Activated T-cell treated with anti-CD3 and anti-CD28 coated beads for 1 hour (primary cell): Measurements from ENCODE around the gene VWCE.

Experiments used
- DNase-seq: peaks from one replicate; pipeline ENCODE4 v3.0.0-alpha.2; 2020; ENCODE audit warnings: low read depth

VWCE gene

DNA sequence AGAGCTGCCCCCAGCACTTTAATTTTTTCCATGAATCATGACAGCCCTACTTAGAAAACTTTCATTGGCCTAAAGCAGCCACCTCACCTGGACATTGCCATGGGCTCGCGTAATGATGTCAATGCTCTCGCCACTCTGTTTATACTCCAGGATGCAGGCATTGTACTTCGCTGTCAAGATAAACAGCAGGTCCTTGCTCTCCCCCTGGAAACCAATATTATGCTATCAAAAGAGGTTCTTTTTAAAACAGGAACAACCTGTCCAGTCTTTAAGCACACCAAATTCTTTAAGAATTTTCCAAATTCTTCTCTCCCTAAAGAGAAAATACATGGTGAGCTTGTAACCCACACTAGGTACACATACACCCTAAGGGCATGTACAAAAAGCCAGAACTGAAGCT lies 34.8 kb upstream of the VWCE start:
- no peak for DNase-seq

DNA sequence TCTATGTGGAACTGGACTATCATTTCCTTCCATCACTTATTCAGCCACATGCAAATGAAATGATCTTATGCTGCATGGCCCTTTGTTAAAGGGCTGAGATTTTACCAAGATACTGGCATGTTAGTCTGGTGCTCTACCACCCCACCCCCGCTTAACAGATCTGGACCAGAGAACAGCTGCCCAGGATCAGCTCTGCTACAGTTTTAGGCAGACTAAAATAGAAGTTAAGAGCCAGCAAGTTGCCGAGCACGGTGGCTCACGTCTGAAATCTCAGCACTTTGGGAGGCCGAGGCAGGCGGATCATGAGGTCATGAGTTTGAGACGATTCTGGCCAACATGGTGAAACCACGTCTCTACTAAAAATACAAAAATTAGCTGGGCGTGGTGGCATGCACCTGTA lies 33.2 kb upstream of the VWCE start:
- no peak for DNase-seq

DNA sequence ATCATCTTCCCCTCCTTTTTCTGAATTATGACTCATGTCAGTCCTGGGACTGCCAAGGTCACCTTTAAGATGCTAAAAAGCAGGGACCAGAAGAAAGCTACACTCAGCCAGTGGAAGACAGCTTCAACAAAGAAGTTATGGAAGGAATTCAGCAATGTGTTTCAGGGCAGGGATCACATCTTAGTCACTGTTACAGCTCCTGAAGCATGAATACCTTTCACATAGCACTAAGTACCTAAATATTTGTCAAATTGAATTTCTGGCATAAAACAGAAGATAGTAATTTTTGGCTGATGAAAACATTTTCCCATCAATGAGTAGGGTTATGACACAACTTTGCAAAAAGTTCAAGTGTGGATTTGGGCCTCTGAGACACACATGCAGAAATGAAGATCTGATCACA lies 32.6 kb upstream of the VWCE start:
- DNase-seq = no peak

DNA sequence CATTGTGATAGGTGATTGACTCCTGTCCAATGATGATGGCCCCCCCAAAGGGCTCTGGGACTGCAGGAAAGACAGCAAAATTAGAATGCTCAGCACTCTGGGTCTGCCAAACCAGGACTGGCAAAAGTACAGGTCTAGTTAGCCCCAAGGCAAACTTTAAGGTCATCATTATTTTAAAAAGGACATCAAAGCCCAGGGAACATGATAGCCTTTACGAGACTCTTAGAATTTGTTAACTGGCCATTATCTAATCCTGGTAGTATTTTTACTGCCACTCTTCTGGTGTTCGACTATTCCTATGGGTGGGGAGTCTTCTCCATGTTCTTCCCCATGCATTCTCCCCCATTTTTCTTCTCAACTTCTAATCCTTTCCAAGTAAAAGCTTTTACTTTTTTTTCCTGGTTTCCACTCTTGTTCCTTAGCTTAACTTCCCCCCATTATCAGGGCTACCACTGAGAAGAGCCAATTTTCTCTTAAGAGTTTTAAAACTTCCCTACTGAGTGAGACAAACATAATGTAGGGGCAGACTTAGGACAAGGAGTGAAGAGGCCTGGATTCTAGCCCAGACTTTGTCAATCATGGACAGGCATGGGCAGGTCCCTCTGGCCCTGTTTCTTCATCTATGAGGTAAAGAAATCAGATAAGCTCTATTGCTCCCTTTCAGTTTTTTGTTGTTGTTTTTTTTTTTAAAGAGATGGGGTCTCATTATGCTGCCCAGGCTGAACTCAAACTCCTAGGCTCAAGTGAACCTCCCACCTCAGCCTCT lies 30.7 kb upstream of the VWCE start:
- no peak for DNase-seq

DNA sequence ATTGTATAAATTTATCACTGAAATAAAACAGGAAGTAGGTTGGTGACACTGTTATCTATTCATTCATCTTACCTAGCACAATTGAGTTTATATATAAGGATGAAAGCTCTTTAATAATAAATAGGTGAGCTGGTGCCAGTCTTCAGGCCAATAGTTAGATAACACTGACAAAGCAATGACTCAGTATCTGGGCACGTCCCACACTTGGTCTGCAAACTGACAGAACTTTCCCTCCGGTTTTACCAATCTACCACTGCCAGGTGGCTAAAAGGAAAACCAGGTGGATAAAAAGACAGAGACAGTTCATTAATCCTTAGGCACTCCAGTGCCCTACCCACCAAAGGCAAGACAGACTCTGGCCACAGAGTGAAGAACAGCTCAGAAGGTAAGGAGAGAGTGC lies 20.1 kb upstream of the VWCE start:
- no peak for DNase-seq

DNA sequence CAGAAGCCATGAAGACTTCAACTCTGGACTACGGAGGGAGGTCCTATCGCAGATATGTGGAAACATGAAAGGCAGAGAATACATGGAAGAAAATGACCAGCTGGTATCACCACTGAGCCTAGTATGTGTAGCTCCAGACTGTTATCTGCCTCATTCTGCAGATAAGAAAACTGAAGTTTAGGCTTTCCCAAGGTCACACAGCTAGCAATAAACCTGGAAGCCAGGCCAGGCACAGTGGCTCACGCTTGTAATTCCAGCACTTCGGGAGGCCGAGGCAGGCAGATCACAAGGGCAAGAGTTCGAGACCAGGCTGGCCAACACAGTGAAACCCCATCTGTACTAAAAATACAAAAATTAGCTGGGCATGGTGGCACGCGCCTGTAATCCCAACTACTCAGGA lies 15.6 kb upstream of the VWCE start:
- no peak for DNase-seq

DNA sequence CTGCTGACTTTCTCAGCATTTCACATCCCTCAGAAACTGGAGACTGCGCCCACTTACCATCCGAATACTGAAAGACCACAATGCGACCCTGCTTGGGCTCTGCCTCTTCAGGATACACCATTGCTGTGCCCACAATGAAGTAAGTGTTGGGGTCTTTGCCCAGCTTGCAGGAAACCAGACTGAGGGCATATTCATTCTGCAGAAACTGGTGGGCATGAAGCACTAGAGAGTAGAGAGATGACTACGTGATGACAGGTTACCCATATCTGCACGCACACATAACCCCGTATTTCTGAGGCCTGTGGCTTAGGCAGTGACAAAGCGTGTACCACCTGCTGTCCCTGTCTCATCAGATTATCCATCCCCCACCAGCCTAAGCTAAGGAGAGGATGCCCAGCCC lies 14.6 kb upstream of the VWCE start:
- no peak for DNase-seq

DNA sequence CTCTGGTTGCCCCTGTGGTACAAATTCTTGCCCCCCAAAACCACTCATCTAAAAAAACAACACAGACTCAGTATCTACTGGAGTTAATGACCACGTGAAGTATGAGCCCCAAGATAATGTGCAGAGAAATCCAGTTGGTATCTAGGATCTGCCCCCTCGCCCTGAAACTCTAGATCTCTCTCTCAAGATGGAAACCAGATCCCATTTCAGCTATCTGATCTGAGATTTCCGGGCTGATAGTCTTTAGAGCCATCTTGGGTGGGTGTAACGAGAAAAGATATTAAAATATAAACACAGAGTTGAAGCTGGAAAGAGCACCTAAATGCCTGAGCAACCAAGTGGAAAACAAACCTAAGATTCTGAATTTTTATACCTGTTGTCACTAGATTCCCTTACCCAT lies 14.0 kb upstream of the VWCE start:
- DNase-seq = no peak

DNA sequence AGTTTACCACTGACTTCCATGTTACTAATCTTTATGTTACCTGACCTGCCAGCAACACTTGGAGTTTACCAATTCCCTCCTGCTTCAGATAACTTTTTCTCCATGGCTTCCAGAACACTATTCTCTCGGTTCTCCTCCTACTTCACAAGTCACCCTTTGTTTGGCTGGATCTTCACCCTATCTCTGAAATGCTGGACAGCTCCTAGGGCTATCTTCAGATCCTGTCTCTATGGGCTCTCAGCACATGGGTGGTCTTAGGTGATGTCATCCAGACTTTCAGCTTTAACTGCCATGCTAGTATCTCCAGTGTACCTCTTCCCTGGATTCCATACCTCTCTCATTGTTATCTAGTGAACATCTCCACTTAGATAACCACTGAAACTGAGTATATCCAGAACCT lies 12.2 kb upstream of the VWCE start:
- no peak for DNase-seq

DNA sequence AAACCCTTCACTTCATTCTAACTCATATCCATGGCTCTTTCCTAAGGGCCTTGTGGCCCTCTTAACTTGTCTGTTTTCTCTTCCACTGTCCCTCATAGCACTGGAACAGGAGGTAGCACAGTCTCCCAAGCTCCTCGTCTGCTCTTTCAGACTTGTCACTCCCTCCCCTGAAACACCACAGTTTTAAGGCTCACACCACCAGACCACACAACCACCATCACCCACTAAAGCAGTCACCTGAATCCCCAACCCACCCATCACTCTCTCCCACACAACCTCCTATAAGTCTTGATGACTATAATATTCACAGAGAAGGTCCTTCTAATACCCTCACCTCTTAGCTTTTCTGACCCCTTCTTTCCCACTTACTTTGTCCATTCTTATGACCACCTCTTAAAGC lies 11.1 kb upstream of the VWCE start:
- DNase-seq = no peak

DNA sequence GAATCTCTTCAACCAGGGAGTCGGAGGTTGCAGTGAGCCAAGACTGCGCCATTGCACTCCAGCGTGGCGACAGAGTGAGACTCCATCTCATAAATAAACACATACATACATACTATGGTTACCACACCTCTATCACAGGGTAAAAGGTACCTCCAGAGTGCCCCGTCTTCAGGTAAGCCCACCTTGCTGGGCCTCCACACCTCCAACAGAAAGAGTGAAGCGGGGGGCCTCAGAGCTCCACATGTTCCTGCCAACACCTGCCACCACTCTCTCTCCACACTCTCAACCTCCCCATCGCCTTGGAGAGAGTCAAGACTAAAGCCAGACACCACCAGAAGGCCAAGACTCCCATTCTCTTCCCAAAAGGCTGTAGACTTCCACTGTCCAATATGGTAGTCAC lies 10.3 kb upstream of the VWCE start:
- DNase-seq = no peak

DNA sequence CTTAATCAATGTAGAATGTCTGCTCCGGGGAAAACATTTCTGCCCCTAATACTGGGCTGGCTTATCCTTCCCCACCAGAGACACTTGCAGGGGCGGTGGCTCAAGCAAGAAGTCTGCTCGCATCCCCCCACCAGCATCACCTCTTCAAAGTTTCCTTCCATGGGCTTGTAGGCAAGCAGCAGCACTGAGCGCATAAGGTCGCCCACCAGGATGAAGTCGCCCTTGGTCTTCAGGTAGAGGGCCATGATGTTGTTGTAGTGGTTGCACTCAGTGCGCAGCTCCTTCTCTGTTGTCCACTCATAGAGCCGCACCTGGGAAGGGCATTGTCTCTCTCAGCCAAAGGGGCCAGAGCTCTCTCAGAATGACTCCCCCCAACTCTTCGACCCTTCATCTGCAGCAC lies 8.6 kb upstream of the VWCE start:
- no peak for DNase-seq

DNA sequence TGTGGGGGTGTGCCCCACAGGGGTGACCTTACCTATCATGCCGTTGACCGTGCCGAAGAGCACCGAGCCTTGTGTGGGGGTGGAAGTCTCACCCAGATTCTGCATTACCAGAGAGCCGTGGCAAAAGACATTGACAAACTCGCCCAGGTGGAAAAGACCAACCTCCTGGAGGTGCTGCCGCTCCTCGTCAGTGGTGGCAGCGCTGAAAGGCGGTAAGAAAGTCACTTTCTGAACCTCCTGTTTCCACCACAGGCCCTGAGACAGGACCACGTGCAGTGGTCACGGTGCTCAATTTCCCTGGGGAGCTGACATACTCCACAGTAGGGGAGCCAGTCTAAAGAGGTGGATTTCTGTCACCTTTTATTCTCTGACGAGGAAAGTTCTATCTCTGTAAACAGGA lies 7.4 kb upstream of the VWCE start:
- no peak for DNase-seq

DNA sequence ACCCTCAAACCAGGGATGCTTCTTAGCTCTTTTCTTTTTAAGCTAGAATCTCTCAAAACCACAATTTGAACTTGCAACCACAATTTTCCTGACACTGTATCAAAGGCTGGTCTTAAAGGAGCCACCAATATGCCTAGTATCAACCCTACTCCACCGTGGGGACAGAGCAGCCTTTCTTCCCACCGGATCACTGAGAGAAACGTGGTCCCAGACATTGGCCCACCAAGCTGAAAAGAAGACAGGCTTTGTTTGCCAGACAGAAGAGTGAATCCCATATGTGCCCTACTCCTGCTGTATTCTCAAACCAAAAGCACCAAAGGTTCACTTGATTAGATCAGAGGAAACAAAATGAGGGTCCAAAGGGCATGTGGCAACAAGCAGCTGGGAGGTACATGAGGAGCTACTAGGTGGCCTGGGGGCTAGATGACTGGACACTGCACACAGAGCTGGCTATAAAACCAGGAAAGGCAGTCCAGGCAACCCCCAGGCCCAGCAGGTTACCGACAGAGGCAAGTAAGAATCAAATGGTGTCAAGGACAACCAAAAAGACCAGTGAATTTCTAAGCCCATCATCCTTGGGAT lies 3.6 kb upstream of the VWCE start:
- DNase-seq = no peak

DNA sequence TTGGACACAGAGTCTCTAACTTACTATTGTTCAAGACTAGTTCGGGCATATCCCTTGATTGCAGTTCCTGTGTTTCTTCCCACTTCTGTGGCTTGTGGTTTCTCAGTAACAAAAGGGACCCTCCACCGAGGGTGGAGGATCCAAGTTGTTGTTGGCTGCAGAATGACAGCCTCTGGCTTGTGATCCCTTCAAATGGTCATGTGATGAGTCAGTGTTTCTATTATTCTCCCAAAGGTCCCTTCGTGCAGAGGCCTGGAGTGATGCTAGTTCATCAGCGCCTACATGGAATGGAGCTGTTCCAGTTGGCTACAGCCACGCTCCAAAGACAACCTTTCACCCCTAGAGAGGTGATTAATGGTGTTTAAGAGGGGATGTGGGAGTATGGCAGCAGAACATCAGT lies 2.6 kb upstream of the VWCE start:
- DNase-seq = no peak

DNA sequence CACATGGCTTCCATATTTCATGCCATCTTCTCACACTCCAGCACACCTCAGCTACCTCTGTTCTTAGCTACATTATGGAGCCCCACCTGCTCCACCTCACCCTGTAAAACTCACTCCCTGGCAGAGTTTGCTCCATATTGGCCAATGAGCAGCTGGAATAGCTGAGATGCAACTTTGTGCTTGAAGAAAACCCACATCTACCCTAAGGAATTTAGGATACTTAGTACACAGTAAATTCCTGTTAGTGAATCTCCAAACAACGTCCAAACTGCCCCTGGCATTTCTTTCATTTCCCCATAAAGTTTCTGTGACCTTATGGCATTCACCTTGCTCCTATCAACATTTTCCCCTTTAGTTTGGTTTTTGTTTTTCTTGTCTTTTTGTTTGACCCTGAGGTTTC lies 2.2 kb upstream of the VWCE start:
- no peak for DNase-seq

DNA sequence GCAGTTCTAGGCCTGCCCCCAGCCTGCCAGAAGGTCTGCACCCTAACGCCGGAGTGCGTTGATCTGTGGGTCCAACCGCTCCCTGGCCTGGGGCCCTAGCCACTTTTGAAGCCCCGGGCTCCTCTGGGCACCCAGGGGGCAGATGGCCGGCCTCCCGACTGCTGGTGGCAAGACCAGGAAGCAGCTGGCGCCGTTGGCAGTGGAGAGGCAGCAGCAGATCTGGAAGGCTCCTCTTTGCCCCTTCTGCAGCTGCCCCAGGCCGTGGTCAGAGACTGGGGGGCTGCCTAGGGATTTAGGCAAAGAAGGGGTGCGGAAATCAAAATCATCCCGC lies 445 bp upstream of the VWCE start:
- no peak for DNase-seq

DNA sequence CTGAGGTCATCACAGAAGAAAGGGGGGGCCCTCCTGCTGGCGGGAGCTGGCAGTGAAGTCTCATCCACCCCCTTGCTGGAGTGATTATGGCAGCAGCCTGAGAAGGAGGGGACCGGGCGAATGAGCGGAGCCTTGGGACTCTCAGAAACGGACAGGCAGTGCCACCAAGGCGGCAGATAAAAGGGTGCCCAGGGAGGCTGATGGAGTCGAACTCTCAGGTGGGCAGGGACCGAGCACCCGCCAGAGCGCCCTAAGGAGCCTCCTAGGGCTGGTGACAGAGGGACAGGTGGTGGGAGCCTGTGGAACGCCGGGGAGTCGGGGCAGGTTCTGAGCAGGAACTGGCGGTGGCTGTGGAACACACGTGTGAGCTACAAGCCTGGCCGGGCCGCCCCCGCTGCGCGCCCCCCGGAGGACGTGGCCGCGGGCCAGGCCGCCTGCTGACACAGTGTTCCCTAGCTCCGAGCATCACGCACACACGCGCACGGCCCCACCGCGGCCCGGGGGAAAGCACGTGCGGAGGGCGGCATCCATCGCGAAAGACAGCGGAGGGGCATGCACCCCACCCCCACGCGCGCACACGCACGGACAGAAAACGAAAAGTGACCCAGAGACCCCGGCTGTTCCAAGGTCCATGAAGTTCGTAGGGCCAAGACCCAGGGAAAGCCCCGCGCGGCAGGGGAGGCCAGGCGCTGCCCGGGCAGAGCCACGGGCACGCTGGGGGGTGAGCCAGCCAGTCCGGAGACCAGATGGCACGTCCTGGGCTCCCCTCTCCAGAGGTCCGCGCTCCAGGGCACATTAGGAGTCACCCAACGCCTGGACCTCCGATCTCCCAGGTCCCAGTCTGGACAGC lies 1.0 kb downstream of the VWCE start:
- peak; percentile 6 for DNase-seq

DNA sequence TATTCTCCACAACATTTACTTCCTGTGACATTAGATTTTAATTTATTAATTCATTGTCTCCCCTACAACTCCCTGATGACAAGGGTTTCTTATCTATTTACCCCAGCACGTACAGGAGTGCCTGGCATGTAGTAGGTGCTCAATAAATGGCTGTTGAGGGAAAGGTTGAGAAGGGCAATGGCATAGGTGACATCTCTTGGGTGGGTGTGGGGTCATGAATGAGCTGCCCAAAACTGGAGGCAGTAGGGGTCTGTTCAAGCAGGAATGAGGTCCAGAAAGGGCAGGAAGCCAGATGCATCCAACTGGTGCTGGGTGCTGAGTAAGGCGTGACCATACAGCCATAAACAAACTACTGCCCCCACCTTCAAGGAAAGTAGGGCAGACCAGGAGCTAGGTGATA lies 2.8 kb downstream of the VWCE start:
- no peak for DNase-seq

DNA sequence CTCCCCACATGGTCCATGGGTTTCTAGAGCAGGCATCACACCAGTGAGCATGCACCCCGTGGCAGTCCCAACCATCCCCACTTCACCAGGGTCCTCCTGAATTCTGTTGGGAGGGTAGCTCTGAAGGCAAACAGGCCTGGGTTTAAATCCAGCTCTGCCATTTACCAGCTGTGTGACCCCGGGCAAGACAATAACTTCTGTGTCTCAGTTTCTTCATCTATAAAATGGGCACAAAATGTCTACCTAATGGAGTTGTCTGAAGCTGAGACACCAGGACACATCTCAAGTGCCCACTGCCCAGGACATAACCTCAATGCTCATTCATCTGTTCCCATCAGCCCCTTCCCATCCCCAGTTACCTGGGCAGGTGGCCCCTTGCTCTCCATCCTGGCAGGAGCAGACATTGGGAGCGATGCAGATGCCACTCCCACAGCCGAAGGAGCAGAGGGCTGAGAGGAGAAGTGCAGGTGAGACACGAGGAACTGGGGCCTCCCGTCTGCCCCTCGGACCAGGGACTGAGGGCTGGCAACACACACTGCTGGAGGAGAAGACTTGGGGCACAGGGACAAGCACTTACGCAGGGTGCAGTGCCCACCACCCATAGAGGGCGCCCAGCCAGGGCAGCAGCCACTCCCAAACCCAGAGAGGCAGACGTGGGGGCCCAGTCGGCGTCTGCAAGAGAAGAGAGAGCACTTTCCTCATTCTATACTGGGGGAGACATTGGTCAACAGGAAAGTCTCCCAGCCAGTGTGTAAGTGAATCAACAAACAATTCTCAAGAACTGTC lies 4.0 kb downstream of the VWCE start:
- DNase-seq = no peak

DNA sequence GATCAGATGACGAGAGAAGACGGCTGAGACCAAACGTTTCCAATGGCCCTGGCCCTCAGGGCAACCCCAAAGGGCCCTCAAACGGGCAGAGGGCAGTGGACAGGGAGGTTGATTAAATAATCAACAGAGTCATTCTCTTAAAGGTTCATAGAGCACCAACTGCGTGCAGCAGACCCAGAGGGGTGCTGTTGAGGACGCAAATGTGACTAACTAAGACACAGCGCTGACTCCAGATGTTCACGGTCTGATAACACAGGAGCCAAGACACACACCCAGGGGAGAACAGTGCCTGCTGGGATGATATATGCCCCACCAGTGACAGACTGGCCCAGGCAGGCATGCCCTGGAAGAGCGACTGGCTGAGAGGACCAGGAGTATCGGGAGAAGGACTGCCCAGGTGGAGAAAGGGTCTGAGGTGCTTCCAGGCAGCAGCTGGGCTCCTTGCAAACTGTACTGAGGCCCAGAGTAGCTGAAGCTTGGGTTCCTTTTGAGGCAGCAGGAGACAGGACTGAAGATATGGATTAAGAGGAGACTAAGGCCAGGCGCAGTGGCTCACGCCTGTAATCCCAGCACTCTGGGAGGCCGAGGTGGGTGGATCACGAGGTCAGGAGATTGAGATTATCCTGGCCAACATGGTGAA lies 7.7 kb downstream of the VWCE start:
- DNase-seq = no peak

DNA sequence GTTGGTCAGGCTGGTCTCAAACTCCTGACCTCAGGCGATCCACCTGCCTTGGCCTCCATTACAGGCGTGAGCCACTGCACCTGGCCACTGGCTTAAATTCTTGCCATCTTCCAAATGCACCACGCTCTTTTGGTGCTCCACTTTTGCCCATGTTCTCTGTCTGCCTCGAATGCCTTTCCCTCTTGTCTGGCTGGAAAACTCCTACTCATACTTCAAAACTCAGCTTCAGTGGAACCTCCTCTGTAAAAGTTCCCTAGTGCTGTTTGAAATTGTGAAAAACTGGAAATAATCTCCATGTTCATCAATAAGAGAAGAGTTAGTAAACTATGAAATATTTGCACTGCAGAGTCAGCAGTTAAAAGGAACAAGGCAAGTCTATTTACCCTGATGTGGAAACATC lies 11.5 kb downstream of the VWCE start:
- no peak for DNase-seq
